ENCODE data around the gene ACBD6. TPM values are rescaled to one million over a fixed set of nuclear protein-coding genes. Genes with fewer than 3 reads are reported as not detected.
"Not testable (repeated sequence)": the region's sequence is repeated elsewhere in the genome, so short reads cannot be mapped to it uniquely, and the experiment has no call there.

The ACBD6 gene
- total RNA-seq: 10 to 100 TPM; 26.6 to 51.3 (median 34.4) TPM

DNA sequence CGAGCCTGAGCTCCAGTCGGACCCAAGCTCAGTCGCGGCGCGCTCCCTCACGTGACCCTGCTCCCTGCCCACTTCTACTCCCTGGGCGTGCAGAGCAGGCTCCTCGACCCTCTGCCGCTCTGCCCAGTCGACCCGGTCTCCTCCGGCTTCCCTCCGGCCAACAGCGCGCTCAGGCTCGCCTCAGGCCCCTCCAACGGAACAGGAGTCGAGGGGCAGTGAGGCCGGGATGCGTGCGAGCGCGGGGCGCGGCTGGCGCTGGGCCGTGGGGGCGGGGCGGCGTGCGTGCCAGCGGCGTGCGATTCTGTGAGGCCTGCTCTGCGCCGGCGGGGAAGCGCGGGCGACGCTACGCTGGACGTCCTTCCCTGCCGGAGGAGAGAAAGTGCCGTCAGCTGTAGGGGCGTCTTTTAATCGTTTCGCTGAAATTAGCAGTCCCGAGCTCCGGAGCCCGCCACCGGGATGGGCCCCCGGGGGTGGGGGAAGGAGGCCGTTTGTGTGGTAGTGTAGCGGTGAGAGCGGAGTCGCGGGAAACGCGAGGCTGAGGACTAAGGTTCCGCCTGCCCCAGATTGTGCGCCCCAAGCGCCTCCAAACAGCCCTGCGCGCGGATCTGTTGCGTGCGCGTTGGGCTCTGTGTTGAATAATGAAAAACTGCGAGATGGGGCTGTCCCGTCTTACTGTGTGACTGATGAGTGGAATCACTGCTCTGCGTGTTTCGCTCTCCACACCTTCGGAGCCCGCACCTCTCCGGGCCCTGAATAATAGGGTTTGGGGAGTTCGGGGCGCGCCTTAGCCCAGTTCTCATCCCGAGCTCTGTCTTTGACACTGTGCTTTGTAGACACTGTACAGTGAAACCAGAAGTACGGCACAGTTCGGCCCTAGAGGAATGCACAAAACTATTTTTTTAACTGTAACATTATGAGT is at the start of gene ACBD6:
ACBD6 (minus strand) TSS at position 217 of the 919 bp plus-strand sequence. CDS start 311 bp downstream, outside the sequence.
- Histone ChIP-seq H3K36me3 (peaks cover 0 to 4% (median 0%) of the 10 kb centered on the region in 3 donors), H3K9me3 (no peaks in the 10 kb centered on the region), H3K4me1 (peaks cover 0 to 37% (median 18%) of the 10 kb centered on the region in 3 donors), H3K27me3 (no peaks in the 10 kb centered on the region), H3K27ac (peak within 1 kb of the TSS; percentile 93 to 95 (median 94)), H3K4me3 (peak within 1 kb of the TSS; percentile 74 to 95 (median 86))
- 0 to 1% methylated on average over 19 to 29 of the region's 83 CpGs for WGBS, 2 donors
- intact Hi-C loops (cut with DNase I): no loop called here
- TF ChIP-seq POLR2A (IDR thresholded peaks at IDR 0.05) (peak in 2 of 4 donors; percentile 57), CTCF (IDR thresholded peaks at IDR 0.05) (peak in 3 of 6 experiments; percentile 9 to 22 (median 12))
- DNase-seq: peak; percentile 42

- Histone ChIP-seq H3K27ac (no peak overlapping the region), H3K4me3 (no peak overlapping the region), H3K36me3 (no peaks in the 10 kb centered on the region), H3K4me1 (no peaks in the 10 kb centered on the region), H3K27me3 (no peaks in the 10 kb centered on the region), H3K9me3 (no peaks in the 10 kb centered on the region)
- TF ChIP-seq CTCF (IDR thresholded peaks at IDR 0.05): no peak
- no peak for TF ChIP-seq POLR2A (IDR thresholded peaks at IDR 0.05)
- intact Hi-C loops (cut with DNase I): no loop called here
- DNase-seq: no peak
- 54 to 56% methylated on average over 1 of the region's 1 CpG for WGBS, 2 donors
Measured at GRCh38 chr1:180551997-180552396, 49.6 kb upstream of the ACBD6 start.

DNA sequence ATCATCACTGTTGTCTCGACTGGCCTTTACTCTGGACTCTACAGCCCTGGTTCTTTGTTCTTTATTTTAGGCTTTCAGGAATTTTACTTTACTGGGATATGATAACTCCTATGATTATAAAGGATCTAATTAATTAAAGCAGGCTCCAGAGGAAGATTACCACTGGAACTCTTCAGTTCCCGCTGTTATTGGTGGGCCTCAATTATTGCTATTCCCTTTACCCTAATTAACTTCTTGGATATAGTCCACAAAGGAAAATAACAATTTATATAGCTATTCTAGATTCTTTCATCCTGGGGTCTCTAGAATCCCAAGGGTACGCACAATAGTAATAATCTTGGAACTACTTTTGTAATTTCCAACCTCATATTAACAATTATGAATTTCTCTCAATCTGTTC is 47.9 kb upstream of the ACBD6 start:
- no peak for DNase-seq
- H3K36me3 ChIP-seq: no peaks in the 10 kb centered on the region
- no peaks in the 10 kb centered on the region for H3K27me3 ChIP-seq
- intact Hi-C loops (cut with DNase I): no loop called here
- no peaks in the 10 kb centered on the region for H3K4me1 ChIP-seq
- WGBS, 2 donors: 76 to 94% methylated on average over 3 of the region's 3 CpGs
- H3K4me3 ChIP-seq: no peak overlapping the region
- no peak for TF ChIP-seq CTCF (IDR thresholded peaks at IDR 0.05)
- no peak for TF ChIP-seq POLR2A (IDR thresholded peaks at IDR 0.05)
- H3K9me3 ChIP-seq: no peaks in the 10 kb centered on the region
- no peak overlapping the region for H3K27ac ChIP-seq

DNA sequence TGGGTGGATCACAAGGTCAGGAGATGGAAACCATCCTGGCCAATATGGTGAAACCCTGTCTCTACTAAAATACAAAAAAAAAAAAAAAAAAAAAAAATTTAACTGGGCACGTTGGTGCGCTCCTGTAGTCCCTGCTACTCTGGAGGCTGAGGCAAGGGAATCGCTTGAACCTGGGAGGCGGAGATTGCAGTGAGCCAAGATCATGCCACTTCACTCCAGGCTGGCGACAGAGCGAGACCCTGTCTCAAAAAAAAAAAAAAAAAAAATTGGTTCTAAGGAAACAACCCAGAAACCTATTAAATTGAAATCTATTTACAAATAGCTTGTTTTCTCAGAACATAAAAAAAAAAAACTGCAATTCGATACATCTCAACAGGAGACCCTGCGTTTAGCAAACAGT is 47.4 kb upstream of the ACBD6 start:
- intact Hi-C loops (cut with DNase I); H3K27ac ChIP-seq; H3K9me3 ChIP-seq; H3K4me3 ChIP-seq; DNase-seq; H3K4me1 ChIP-seq; H3K36me3 ChIP-seq; H3K27me3 ChIP-seq: not testable (repeated sequence)
- 93% methylated on average over 8 of the region's 8 CpGs for WGBS, 2 donors

- TF ChIP-seq CTCF (IDR thresholded peaks at IDR 0.05) (no peak), POLR2A (IDR thresholded peaks at IDR 0.05) (no peak)
- no peaks in the 10 kb centered on the region for H3K36me3 ChIP-seq
- intact Hi-C loops (cut with DNase I): no loop called here
- no peak overlapping the region for H3K27ac ChIP-seq
- no peak for DNase-seq
- WGBS, 2 donors: 72 to 83% methylated on average over 7 of the region's 7 CpGs
- no peaks in the 10 kb centered on the region for H3K9me3 ChIP-seq
- H3K27me3 ChIP-seq: no peaks in the 10 kb centered on the region
- no peaks in the 10 kb centered on the region for H3K4me1 ChIP-seq
- no peak overlapping the region for H3K4me3 ChIP-seq
Measured at GRCh38 chr1:180548686-180549317, 46.4 kb upstream of the ACBD6 start.
